RKO (cell line): ENCODE measurements around the gene STK33.

Experiments
- DNase-seq: peaks from one replicate; pipeline ENCODE4 v3.0.0-alpha.2; 2016; ENCODE audit warnings: low spot score

The STK33 gene

GRCh38 chr11:8593935-8594909 lies at the start of gene STK33:
Gene STK33, minus strand, starts transcription at chr11:8594228. Its CDS starts 119,323 bp downstream, at chr11:8474905.
- DNase-seq = no peak

- no peak for DNase-seq
Measured at GRCh38 chr11:8642196-8642841, 48.3 kb upstream of the STK33 start.

GRCh38 chr11:8641332-8641731 lies 47.3 kb upstream of the STK33 start:
- no peak for DNase-seq

DNA sequence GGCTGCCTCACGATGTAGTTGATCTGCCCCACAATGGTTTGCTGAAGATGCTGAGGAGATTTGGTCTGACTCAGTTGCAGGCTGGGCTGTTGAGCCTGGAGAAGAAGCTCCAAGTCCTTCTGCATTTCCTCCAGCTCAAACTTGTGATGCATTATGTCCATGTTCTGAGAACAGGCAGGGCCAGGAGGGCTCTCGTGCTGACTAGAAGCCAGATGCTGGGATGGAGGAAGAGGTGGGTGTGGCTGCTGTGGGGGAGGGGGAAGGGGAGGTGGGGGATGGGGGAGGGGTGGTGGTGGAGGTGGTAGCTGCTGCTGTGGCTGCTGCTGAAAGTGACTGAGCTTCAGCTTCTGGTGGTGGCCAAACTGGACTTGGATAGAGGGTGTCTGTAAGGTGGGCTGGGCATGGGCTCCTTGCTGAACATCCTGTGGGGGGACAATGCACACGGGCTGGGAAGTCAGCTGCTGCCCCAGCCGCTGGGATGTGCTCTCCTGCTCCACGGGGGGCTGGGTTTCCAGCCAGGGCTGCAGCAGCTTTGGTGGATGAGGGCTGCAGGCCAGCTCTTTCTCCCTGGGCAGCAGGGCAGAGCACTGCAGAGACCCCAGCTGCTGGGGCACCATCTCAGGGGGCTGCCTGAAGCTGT lies 46.4 kb upstream of the STK33 start:
- no peak for DNase-seq

GRCh38 chr11:8639655-8640054 lies 45.6 kb upstream of the STK33 start:
- no peak for DNase-seq

DNA sequence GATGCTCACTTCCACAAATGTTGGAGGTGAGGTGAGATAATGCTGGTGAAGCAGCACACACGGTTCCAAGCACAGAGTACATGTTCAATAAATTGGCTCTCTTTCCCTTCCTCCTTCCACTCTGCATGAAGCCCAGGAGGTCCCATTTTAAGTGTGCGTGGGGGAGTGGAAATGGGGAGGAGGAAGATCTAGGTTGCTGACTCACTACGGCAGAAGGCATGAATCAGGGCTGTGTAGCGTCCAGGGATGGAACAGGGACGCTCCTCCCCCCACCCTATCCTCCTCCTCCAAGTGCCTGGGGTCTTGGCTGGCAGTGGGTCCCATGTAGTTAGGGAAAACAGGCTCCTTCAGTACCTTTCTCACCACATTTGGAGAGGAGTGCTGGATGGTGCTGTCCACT lies 44.3 kb upstream of the STK33 start:
- DNase-seq = no peak

GRCh38 chr11:8636127-8636526 lies 42.1 kb upstream of the STK33 start:
- no peak for DNase-seq

- no peak for DNase-seq
Measured at GRCh38 chr11:8634498-8634897, 40.5 kb upstream of the STK33 start.

- peak; percentile 8 for DNase-seq
Measured at GRCh38 chr11:8631395-8632118, 37.5 kb upstream of the STK33 start.

DNA sequence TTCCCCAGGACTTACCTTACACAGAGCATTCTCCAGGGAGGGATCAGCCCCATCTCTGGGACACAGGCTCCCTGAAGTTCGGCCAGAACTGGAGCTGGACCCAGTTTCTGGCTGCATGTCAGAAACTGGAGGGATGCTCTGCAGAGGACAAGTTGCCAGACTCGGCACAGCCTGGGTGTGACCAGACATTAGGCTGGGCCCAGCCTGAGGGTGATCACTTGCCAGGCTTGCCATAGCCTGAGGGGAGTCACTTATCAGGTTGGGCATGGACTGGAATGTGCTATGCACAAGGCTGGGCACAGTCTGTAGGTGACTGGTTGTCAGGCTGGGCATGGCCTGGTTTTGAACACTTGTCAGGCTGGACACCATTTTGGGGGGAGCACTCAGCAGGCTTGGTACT lies 30.7 kb upstream of the STK33 start:
- DNase-seq = no peak

- no peak for DNase-seq
Measured at GRCh38 chr11:8621147-8621546, 27.1 kb upstream of the STK33 start.

GRCh38 chr11:8617063-8617462 lies 23.0 kb upstream of the STK33 start:
- no peak for DNase-seq

- DNase-seq = no peak
Measured at GRCh38 chr11:8615291-8616032, 21.4 kb upstream of the STK33 start.

GRCh38 chr11:8614497-8614896 lies 20.5 kb upstream of the STK33 start:
- DNase-seq = no peak

- DNase-seq = no peak
Measured at GRCh38 chr11:8613036-8613435, 19.0 kb upstream of the STK33 start.

DNA sequence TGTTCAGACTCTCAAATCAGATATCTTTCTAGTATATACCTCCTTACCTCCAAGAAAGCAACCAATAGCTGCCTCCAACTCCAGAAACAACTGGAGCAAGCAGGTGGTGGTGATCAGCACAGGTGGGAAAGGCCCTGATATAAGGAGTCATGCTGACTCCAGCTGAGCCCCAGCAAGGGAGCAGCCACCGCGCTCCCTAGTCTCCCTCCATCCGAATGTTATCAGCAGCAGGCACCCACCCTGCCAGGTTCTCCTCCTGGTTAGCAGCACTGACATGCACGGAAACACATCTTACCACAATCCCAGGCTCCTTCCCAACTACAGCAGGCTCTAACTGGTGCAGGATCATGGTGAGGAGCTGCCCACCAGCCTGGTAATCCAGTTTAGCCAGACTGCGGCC lies 18.5 kb upstream of the STK33 start:
- DNase-seq = no peak

- no peak for DNase-seq
Measured at GRCh38 chr11:8610532-8611116, 16.6 kb upstream of the STK33 start.

- DNase-seq = no peak
Measured at GRCh38 chr11:8608652-8609051, 14.6 kb upstream of the STK33 start.

DNA sequence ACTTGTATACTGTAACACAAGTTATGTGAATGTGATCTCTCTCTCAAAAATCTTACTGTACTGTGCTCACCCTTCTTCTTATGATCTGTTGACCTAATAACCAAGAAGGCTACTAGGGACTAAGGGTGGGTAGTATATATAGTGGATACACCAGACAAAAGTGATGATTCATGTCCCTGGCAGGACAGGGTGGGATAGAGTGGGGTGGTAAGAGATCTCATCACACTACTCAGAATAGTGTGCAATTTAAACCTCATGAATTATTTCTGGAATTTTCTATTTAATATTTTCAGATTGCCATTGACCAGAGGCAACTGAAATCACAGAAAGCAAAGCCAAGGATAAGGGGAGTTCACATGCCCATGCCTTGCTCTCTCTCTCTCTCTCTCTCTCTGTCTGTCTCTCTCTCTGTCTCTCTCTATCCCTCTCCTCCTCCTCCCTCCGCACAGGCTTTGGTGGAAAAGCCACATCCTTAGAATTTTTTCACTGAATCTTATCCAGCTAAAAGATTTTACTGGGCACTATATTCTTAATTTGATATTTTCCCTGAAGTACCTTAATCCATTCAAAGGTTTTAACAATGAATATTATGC lies 12.0 kb upstream of the STK33 start:
- no peak for DNase-seq

GRCh38 chr11:8604078-8604723 lies 10.2 kb upstream of the STK33 start:
- DNase-seq = peak; percentile 99
